Activated CD4-positive, alpha-beta memory T cell treated with anti-CD3 and anti-CD28 coated beads, Interleukin-2, amount 10 ng/mL, durations not matched to agents 7 days and 5 days (primary cell): ENCODE measurements around the gene TRIM71. TPM values are rescaled to one million over a fixed set of nuclear protein-coding genes. Genes with fewer than 3 reads are reported as not detected.
"Not testable (repeated sequence)": the region's sequence is repeated elsewhere in the genome, so short reads cannot be mapped to it uniquely, and the experiment has no call there.

Source experiments
- CTCF ChIA-PET: fragments of 350-600 bp; sonication (Branson Sonifier 250); formaldehyde crosslinking; loops from one replicate; lab custom pipeline; 2021; ENCODE audit warnings: antibody characterized with exemption, inconsistent platforms; lab: Charles Lee
- POLR2A ChIA-PET: fragments of 350-600 bp; sonication (Branson Sonifier 250); formaldehyde crosslinking; loops from one replicate; lab custom pipeline; 2021; ENCODE audit warnings: antibody characterized with exemption; lab: Charles Lee
- DNase-seq: peaks from one replicate; pipeline ENCODE4 v3.0.0-alpha.2; 2020
- H3K27ac Mint-ChIP-seq: one replicate; pipeline ENCODE4 v1.8.0; 2021; ENCODE audit warnings: mild to moderate bottlenecking, mixed read lengths
- H3K27me3 Mint-ChIP-seq: one replicate; pipeline ENCODE4 v1.8.0; 2021; ENCODE audit warnings: mixed read lengths
- H3K36me3 Mint-ChIP-seq: one replicate; pipeline ENCODE4 v1.8.0; 2021; ENCODE audit warnings: low read depth, mixed read lengths
- H3K4me1 Mint-ChIP-seq: one replicate; pipeline ENCODE4 v1.8.0; 2021; ENCODE audit warnings: mixed read lengths
- H3K4me3 Mint-ChIP-seq: one replicate; pipeline ENCODE4 v1.8.0; 2021; ENCODE audit warnings: mild to moderate bottlenecking, mixed read lengths
- H3K9me3 Mint-ChIP-seq: one replicate; pipeline ENCODE4 v1.8.0; 2021; ENCODE audit warnings: mixed read lengths
- total RNA-seq, 2 experiments: library from RNA; stranded (reverse); gene quantifications; one replicate each; pipeline ENCODE4 v1.2.3, GENCODE V29; 2021

TRIM71 gene
- total RNA-seq, 2 experiments from 2014 or later, result not detected

DNA sequence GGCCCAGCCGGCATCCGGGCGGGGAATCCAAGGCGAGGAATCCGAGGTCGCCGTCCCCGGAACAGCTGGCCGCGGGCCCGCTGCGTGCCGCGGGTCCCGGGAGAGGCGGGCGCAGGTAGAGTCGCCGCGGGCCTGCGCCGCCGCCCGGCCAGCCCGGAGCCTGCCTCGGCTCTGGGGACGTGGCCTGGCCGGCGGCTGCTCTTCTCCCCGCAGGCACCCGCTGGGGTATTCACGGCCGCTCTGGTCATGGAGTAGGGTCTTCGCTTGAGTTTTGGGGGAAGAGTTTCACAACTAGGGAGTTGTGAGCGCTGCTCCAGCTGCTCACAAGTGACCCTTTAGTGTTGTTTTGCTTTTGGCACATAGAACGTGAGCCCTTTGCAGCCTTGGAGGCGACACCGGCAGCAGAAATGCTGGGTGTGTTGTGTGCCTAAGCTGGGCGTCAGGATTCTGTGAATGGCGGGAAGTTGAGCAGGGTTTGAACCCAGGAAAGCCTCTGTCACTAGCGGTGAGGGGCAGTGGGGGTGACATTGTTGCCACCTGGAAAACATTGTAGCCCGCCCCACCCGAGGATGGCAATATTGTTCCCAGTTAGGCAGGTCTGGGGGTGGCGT is 4.0 kb downstream of the TRIM71 start:
- no peak overlapping the region for H3K27ac Mint-ChIP-seq
- H3K9me3 Mint-ChIP-seq, result no peaks in the 10 kb centered on the region
- no peak overlapping the region for H3K4me3 Mint-ChIP-seq
- no peaks in the 10 kb centered on the region for H3K36me3 Mint-ChIP-seq
- H3K27me3 Mint-ChIP-seq, result peaks cover 49% of the 10 kb centered on the region
- no peak for DNase-seq
- POLR2A ChIA-PET, result no interaction called here
- peaks cover 16% of the 10 kb centered on the region for H3K4me1 Mint-ChIP-seq
- CTCF ChIA-PET, result no interaction called here

GRCh38 chr3:32822609-32823498 is 5.1 kb downstream of the TRIM71 start:
- POLR2A ChIA-PET, result no interaction called here
- Mint-ChIP-seq H3K4me3 (no peak overlapping the region), H3K9me3 (no peaks in the 10 kb centered on the region), H3K27ac (no peak overlapping the region), H3K36me3 (no peaks in the 10 kb centered on the region), H3K27me3 (peaks cover 47% of the 10 kb centered on the region), H3K4me1 (peaks cover 9% of the 10 kb centered on the region)
- CTCF ChIA-PET, result no interaction called here
- no peak for DNase-seq

DNA sequence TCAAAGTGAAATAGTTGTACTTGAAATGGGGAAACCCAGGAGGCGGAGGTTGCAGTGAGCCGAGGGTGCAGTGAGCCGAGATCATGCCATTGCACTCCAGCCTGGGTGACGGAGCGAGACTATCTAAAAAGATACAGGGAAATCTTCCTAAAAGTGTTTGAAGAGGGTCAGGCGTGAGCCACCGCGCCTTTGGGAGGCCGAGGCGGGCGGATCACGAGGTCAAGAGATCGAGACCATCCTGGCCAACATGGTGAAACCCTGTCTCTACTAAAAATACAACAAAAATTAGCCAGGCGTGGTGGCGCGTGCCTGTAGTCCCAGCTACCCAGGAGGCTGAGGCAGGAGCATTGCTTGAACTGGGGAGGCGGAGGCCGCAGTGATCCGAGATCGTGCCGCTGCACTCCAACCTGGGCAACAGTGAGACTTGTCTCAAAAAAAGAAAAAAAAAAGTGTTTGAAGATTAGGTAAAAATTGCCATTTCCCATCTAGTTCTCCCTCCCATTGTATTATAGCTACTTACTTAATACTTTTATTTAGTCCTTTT is 5.9 kb downstream of the TRIM71 start:
- H3K4me3 Mint-ChIP-seq, H3K4me1 Mint-ChIP-seq, H3K9me3 Mint-ChIP-seq, H3K27ac Mint-ChIP-seq, POLR2A ChIA-PET, DNase-seq, H3K36me3 Mint-ChIP-seq: not testable (repeated sequence)
- CTCF ChIA-PET, result interaction anchor here (0.7 kb wide), 1 partner anchor 84 kb away, joined by 3 read pairs; no protein-coding TSS in a partner anchor
- peaks cover 46% of the 10 kb centered on the region for H3K27me3 Mint-ChIP-seq

GRCh38 chr3:32825601-32826375 is 8.0 kb downstream of the TRIM71 start:
- H3K36me3 Mint-ChIP-seq, result no peaks in the 10 kb centered on the region
- no peak overlapping the region for H3K27ac Mint-ChIP-seq
- H3K4me1 Mint-ChIP-seq, result no peaks in the 10 kb centered on the region
- H3K4me3 Mint-ChIP-seq, result no peak overlapping the region
- no peaks in the 10 kb centered on the region for H3K9me3 Mint-ChIP-seq
- DNase-seq, result no peak
- H3K27me3 Mint-ChIP-seq, result peaks cover 34% of the 10 kb centered on the region
- ChIA-PET CTCF (no interaction called here), POLR2A (no interaction called here)

DNA sequence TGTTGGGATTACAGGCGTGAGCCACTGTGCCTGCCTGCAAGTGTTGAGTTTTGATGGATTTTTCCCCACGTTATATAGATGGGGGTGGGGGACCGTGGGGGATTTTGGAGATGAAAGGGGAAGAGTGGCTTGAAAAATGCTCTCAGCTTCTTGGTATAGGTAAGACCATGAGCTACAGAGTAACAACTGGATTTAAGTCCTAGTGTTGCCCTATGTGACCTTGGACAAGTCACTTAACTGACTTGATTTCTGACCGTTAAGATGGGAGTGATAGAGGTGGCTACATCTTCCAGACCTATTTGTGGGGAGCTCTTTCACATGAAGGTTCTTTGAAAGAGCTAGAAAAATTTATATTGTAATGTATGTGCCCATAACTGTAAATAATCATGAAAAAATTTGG is 13.3 kb downstream of the TRIM71 start:
- DNase-seq, result no peak
- no peaks in the 10 kb centered on the region for H3K36me3 Mint-ChIP-seq
- H3K27ac Mint-ChIP-seq, result no peak overlapping the region
- H3K9me3 Mint-ChIP-seq, result no peaks in the 10 kb centered on the region
- no peak overlapping the region for H3K4me3 Mint-ChIP-seq
- no peaks in the 10 kb centered on the region for H3K4me1 Mint-ChIP-seq
- peaks cover 38% of the 10 kb centered on the region for H3K27me3 Mint-ChIP-seq
- ChIA-PET CTCF (interaction anchor here (0.7 kb wide), 1 partner anchor 727 kb away, joined by 3 read pairs; no protein-coding TSS in a partner anchor), POLR2A (no interaction called here)

- H3K4me1 Mint-ChIP-seq, result no peaks in the 10 kb centered on the region
- ChIA-PET POLR2A (no interaction called here), CTCF (no interaction called here)
Observed at GRCh38 chr3:32831791-32832190, 14.0 kb downstream of the TRIM71 start.

GRCh38 chr3:32832193-32832592 is 14.4 kb downstream of the TRIM71 start:
- Mint-ChIP-seq H3K9me3 (no peaks in the 10 kb centered on the region), H3K4me3 (no peak overlapping the region), H3K27ac (no peak overlapping the region), H3K4me1 (no peaks in the 10 kb centered on the region), H3K27me3 (peaks cover 41% of the 10 kb centered on the region), H3K36me3 (no peaks in the 10 kb centered on the region)
- ChIA-PET POLR2A (no interaction called here), CTCF (no interaction called here)
- DNase-seq, result no peak

More at GRCh38 chr3:32831791-32832190, 14.0 kb downstream of the TRIM71 start:
- Mint-ChIP-seq H3K36me3 (no peaks in the 10 kb centered on the region), H3K9me3 (no peaks in the 10 kb centered on the region), H3K4me3 (no peak overlapping the region), H3K27me3 (peaks cover 44% of the 10 kb centered on the region), H3K27ac (no peak overlapping the region)
- no peak for DNase-seq

DNA sequence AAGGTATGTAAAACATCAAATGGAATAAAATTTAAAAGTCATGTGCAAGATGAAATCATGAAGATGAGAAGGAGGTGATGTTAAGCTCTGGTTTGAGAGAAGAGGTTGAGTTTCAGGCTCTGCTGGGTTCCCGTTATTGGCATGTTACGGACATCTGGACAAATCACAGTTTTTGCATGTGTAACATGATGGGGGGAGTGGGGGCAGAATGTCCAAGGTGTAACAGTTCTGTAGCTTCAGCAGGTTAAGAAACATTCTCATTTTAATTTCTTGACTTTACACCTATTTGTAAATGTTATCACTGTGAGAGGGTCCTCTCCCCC is 17.2 kb downstream of the TRIM71 start:
- H3K27me3 Mint-ChIP-seq, result peaks cover 41% of the 10 kb centered on the region
- H3K27ac Mint-ChIP-seq, result no peak overlapping the region
- DNase-seq, result no peak
- no peaks in the 10 kb centered on the region for H3K9me3 Mint-ChIP-seq
- ChIA-PET POLR2A (no interaction called here), CTCF (no interaction called here)
- no peaks in the 10 kb centered on the region for H3K36me3 Mint-ChIP-seq
- H3K4me1 Mint-ChIP-seq, result no peaks in the 10 kb centered on the region
- H3K4me3 Mint-ChIP-seq, result no peak overlapping the region

DNA sequence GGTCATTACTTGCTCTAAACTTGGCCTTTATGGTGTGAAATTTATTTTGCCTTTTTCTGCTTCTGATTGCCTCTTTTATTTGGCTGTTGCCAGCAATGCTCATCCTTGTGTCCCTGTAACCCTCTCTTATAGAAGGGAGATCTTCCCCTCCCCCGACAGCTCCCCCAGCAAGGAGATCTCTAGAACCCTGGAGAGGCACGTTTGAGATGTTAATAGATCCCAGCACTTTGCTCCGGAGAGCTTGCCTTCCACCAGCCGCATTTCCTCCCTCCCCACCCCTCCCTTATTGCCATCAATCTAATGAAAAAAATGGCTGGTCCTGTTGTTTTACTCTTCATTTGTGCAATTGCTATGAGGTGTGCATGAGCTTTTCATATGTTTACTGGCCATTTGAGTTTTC is 18.2 kb downstream of the TRIM71 start:
- Mint-ChIP-seq H3K4me3 (no peak overlapping the region), H3K4me1 (no peaks in the 10 kb centered on the region), H3K9me3 (no peaks in the 10 kb centered on the region), H3K27ac (no peak overlapping the region), H3K27me3 (peaks cover 38% of the 10 kb centered on the region), H3K36me3 (no peaks in the 10 kb centered on the region)
- DNase-seq, result no peak
- POLR2A ChIA-PET, result no interaction called here
- CTCF ChIA-PET, result no interaction called here

GRCh38 chr3:32836601-32837000 is 18.8 kb downstream of the TRIM71 start:
- Mint-ChIP-seq H3K27ac (no peak overlapping the region), H3K9me3 (no peaks in the 10 kb centered on the region), H3K4me3 (no peak overlapping the region), H3K27me3 (peaks cover 38% of the 10 kb centered on the region), H3K36me3 (no peaks in the 10 kb centered on the region), H3K4me1 (no peaks in the 10 kb centered on the region)
- ChIA-PET POLR2A (no interaction called here), CTCF (no interaction called here)
- no peak for DNase-seq

GRCh38 chr3:32837366-32837765 is 19.6 kb downstream of the TRIM71 start:
- Mint-ChIP-seq H3K4me1 (peaks cover 6% of the 10 kb centered on the region), H3K36me3 (no peaks in the 10 kb centered on the region), H3K9me3 (no peaks in the 10 kb centered on the region), H3K4me3 (no peak overlapping the region), H3K27me3 (peaks cover 32% of the 10 kb centered on the region), H3K27ac (no peak overlapping the region)
- DNase-seq, result no peak
- POLR2A ChIA-PET, result no interaction called here
- CTCF ChIA-PET, result no interaction called here

- POLR2A ChIA-PET, result no interaction called here
Observed at GRCh38 chr3:32837789-32838188, 20.0 kb downstream of the TRIM71 start.

GRCh38 chr3:32839714-32840085 is 21.9 kb downstream of the TRIM71 start:
- peaks cover 24% of the 10 kb centered on the region for H3K27me3 Mint-ChIP-seq
- no peak overlapping the region for H3K27ac Mint-ChIP-seq
- H3K4me3 Mint-ChIP-seq, result no peak overlapping the region
- peaks cover 16% of the 10 kb centered on the region for H3K4me1 Mint-ChIP-seq
- no peaks in the 10 kb centered on the region for H3K9me3 Mint-ChIP-seq
- H3K36me3 Mint-ChIP-seq, result no peaks in the 10 kb centered on the region
- CTCF ChIA-PET, result no interaction called here
- POLR2A ChIA-PET, result no interaction called here
- no peak for DNase-seq

More at GRCh38 chr3:32837789-32838188, 20.0 kb downstream of the TRIM71 start:
- Mint-ChIP-seq H3K27ac (no peak overlapping the region), H3K9me3 (no peaks in the 10 kb centered on the region), H3K27me3 (peaks cover 32% of the 10 kb centered on the region), H3K36me3 (no peaks in the 10 kb centered on the region), H3K4me1 (peaks cover 11% of the 10 kb centered on the region), H3K4me3 (no peak overlapping the region)
- no peak for DNase-seq
- CTCF ChIA-PET, result no interaction called here
